Retinal pigment epithelial cell (primary cell): ENCODE data around the gene CORIN.

Source experiments
- DNase-seq: peaks from one replicate; pipeline ENCODE4 v3.0.0-alpha.2; 2010; ENCODE audit warnings: low read depth
- H3K4me3 ChIP-seq: 2 replicates; pipeline ENCODE4 v1.5.1; 2011; ENCODE audit warnings: mild to moderate bottlenecking, low read length, control low read depth, moderate library complexity
- CTCF ChIP-seq: conservative IDR thresholded peaks from 2 replicates; pipeline ENCODE4 v1.5.1; 2011; ENCODE audit warnings: low read depth, low read length, control low read depth, inconsistent platforms

The CORIN gene

GRCh38 chr4:47731182-47731581 lies 106.7 kb downstream of the CORIN start:
- TF ChIP-seq CTCF: no peak
- no peak for DNase-seq
- H3K4me3 ChIP-seq: no peak overlapping the region

GRCh38 chr4:47729131-47729680 lies 108.7 kb downstream of the CORIN start:
- no peak for DNase-seq
- no peak for TF ChIP-seq CTCF

GRCh38 chr4:47721892-47722575 lies 115.8 kb downstream of the CORIN start:
- H3K4me3 ChIP-seq: no peak overlapping the region
- no peak for TF ChIP-seq CTCF
- DNase-seq: no peak

More at GRCh38 chr4:47729131-47729680, 108.7 kb downstream of the CORIN start:
- H3K4me3 ChIP-seq: no peak overlapping the region

- H3K4me3 ChIP-seq: no peak overlapping the region
- no peak for TF ChIP-seq CTCF
- no peak for DNase-seq
These were observed 116.4 kb downstream of the CORIN start for GRCh38 chr4:47721485-47721884.

GRCh38 chr4:47720787-47721186 lies 117.1 kb downstream of the CORIN start:
- no peak for TF ChIP-seq CTCF
- DNase-seq: no peak
- H3K4me3 ChIP-seq: no peak overlapping the region

GRCh38 chr4:47719576-47719975 lies 118.3 kb downstream of the CORIN start:
- H3K4me3 ChIP-seq: no peak overlapping the region
- TF ChIP-seq CTCF: no peak
- no peak for DNase-seq

- no peak for TF ChIP-seq CTCF
- no peak overlapping the region for H3K4me3 ChIP-seq
- DNase-seq: no peak
These were observed 119.2 kb downstream of the CORIN start for GRCh38 chr4:47718696-47719095.
